Panc1 (cell line): ENCODE measurements around the gene MAP3K4. TPM values are rescaled to one million over a fixed set of nuclear protein-coding genes. Genes with fewer than 3 reads are reported as not detected.

Source experiments
- ATAC-seq: fragments of 200-7000 bp; cut with Tn5 transposase; 2 replicates; pipeline ENCODE4 v1.9.1; 2020; ENCODE audit warnings: mild to moderate bottlenecking, moderate library complexity
- BruUV-seq: library from RNA; stranded (reverse); fragments of 400-500 nt; replicated peaks from 2 replicates; lab custom pipeline; 2021; lab: Mats Ljungman, UMichigan
- CTCF ChIA-PET: fragments of 300-600 bp; sonication (Branson Sonifier 250); formaldehyde crosslinking; loops from one replicate; lab custom pipeline; 2022; ENCODE audit warnings: antibody characterized with exemption; lab: Charles Lee
- POLR2A ChIA-PET: fragments of 300-600 bp; sonication (Branson Sonifier 250); formaldehyde crosslinking; loops from one replicate; lab custom pipeline; 2022; ENCODE audit warnings: antibody characterized with exemption; lab: Charles Lee
- DNase-seq: peaks from one replicate; pipeline ENCODE4 v3.0.0-alpha.2; 2010; ENCODE audit warnings: low read depth, low spot score
- H3K27ac ChIP-seq: 2 replicates; pipeline ENCODE4 v1.5.1; 2011; ENCODE audit warnings: mild to moderate bottlenecking, low read length, inconsistent platforms
- H3K27me3 ChIP-seq: fragments of 200-500 bp; sonication (Bioruptor generic); 2 replicates; pipeline ENCODE4 v1.6.0; 2014; ENCODE audit warnings: low read length, inconsistent platforms; ENCODE audit not compliant: control insufficient read depth, insufficient read depth
- H3K36me3 ChIP-seq: fragments of 200-500 bp; sonication (Bioruptor generic); 2 replicates; pipeline ENCODE4 v1.5.1; 2014; ENCODE audit warnings: inconsistent platforms, mild to moderate bottlenecking, low read length, moderate library complexity; ENCODE audit not compliant: control insufficient read depth, insufficient read depth
- H3K4me1 ChIP-seq: 2 replicates; pipeline ENCODE4 v1.5.1; 2011; ENCODE audit warnings: inconsistent platforms, mild to moderate bottlenecking, low read length, moderate library complexity; ENCODE audit not compliant: control insufficient read depth, insufficient read depth
- H3K4me3 ChIP-seq, 2 experiments: 2 replicates each; pipeline ENCODE4 v1.5.1; 2011 to 2012; ENCODE audit warnings: low read depth in 2 of 2, low read length in 2 of 2, mild to moderate bottlenecking in 2 of 2, inconsistent platforms in 1 of 2, moderate library complexity in 1 of 2
- H3K9me3 ChIP-seq: fragments of 200-500 bp; sonication (Bioruptor generic); 2 replicates; pipeline ENCODE4 v1.5.1; 2014; ENCODE audit warnings: low read depth, mild to moderate bottlenecking, inconsistent platforms, low read length, moderate library complexity; ENCODE audit not compliant: control insufficient read depth, insufficient read depth
- POLR2AphosphoS5 ChIP-seq: IDR thresholded peaks from 2 replicates; pipeline ENCODE4 v1.6.1; 2012; ENCODE audit warnings: mild to moderate bottlenecking, low read depth, low read length, moderate library complexity
- SIN3A ChIP-seq: IDR thresholded peaks from 2 replicates; pipeline ENCODE4 v1.6.1; 2012; ENCODE audit warnings: low read depth, mild to moderate bottlenecking, low read length, moderate library complexity, borderline replicate concordance; ENCODE audit not compliant: insufficient read depth
- TCF7L2 ChIP-seq: IDR thresholded peaks from 2 replicates; pipeline ENCODE4 v1.6.1; 2011; ENCODE audit warnings: mild to moderate bottlenecking, low read depth, low read length, inconsistent platforms
- in situ Hi-C: cut with HindIII; loops from 2 replicates; pipeline ENCODE4 v1.10.0; 2016; ENCODE audit warnings: low sequenced_read_pairs, low pct_unique_long_range_greater_than_20kb
- intact Hi-C: fragments of 100-400 bp; cut with micrococcal nuclease; formaldehyde crosslinking; loops from one replicate; pipeline ENCODE4 v1.10.0; 2022; ENCODE audit not compliant: unreplicated experiment
- total RNA-seq: library from RNA; stranded (reverse); gene quantifications from one replicate; pipeline ENCODE4 v1.2.1, GENCODE V29; 2021; ENCODE audit not compliant: unreplicated experiment
- TF ChIP-seq, protein P1 (sequence below): fragments of 450-650 bp; IDR thresholded peaks from 2 replicates; pipeline ENCODE4 v1.5.1; 2017; ENCODE audit warnings: mild to moderate bottlenecking
- TF ChIP-seq, protein P2 (sequence below), 2 experiments: IDR thresholded peaks; 2 replicates each; pipeline ENCODE4 v1.6.1; 2011 to 2012; ENCODE audit warnings: low read depth in 2 of 2, control low read depth in 1 of 2, low read length in 1 of 2, mild to moderate bottlenecking in 1 of 2, moderate library complexity in 1 of 2; ENCODE audit not compliant: insufficient read depth in 1 of 2

Gene MAP3K4
- total RNA-seq, 1 experiment from 2014 or later: 49.3 TPM

DNA sequence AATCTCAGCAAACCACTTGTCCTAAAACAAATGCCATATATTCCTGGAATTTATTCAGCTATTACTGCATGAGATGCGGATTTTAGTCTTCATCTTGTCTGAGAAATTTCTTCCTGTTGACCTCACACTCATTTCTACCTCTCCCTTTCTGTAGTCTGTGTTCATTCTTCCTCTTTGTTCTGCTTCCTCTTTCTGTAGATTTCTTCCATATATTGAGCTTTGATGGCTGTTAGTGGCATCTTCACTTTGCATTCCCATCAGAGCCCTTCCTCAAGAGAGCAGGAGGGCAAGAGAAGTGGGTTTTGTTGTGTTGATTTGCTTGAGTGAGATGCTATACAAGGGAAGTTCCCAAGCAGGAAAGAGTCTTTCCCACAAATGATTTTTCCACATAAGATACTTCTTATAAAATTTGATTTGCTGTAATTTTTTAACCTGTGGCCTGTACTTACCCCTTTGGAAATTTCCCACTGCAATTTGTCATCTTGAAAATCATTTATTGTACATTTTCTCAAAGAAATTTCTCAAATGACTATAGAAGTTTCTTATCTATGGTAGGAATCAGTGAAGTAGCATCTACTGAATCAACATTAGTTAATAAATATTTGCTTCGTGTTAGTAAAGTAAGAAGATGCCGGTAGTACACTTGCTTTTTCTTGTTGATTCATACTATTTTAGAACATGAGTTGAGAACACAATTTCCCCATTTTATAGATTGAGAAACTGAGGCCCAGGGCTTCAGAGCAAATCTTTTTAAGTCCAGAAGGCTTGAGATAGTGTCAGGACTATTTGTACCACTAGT, 43.8 kb downstream of the MAP3K4 start:
- no TSS peak for BruUV-seq
- no peak for ATAC-seq
- H3K27ac ChIP-seq: no peak overlapping the region
- ChIA-PET CTCF (no interaction called here), POLR2A (no interaction called here)
- no peaks in the 10 kb centered on the region for H3K4me1 ChIP-seq
- H3K36me3 ChIP-seq: peaks cover 4% of the 10 kb centered on the region; the same call in 1 of the 2 replicates
- H3K27me3 ChIP-seq: no peaks in the 10 kb centered on the region
- H3K9me3 ChIP-seq: no peaks in the 10 kb centered on the region
- intact Hi-C loops: no loop called here
- in situ Hi-C loops: no loop called here
- no peak for TF ChIP-seq POLR2AphosphoS5
- no peak for TF ChIP-seq SIN3A
- TF ChIP-seq, protein P1, sequence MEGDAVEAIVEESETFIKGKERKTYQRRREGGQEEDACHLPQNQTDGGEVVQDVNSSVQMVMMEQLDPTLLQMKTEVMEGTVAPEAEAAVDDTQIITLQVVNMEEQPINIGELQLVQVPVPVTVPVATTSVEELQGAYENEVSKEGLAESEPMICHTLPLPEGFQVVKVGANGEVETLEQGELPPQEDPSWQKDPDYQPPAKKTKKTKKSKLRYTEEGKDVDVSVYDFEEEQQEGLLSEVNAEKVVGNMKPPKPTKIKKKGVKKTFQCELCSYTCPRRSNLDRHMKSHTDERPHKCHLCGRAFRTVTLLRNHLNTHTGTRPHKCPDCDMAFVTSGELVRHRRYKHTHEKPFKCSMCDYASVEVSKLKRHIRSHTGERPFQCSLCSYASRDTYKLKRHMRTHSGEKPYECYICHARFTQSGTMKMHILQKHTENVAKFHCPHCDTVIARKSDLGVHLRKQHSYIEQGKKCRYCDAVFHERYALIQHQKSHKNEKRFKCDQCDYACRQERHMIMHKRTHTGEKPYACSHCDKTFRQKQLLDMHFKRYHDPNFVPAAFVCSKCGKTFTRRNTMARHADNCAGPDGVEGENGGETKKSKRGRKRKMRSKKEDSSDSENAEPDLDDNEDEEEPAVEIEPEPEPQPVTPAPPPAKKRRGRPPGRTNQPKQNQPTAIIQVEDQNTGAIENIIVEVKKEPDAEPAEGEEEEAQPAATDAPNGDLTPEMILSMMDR: no peak
- TF ChIP-seq, protein P2, sequence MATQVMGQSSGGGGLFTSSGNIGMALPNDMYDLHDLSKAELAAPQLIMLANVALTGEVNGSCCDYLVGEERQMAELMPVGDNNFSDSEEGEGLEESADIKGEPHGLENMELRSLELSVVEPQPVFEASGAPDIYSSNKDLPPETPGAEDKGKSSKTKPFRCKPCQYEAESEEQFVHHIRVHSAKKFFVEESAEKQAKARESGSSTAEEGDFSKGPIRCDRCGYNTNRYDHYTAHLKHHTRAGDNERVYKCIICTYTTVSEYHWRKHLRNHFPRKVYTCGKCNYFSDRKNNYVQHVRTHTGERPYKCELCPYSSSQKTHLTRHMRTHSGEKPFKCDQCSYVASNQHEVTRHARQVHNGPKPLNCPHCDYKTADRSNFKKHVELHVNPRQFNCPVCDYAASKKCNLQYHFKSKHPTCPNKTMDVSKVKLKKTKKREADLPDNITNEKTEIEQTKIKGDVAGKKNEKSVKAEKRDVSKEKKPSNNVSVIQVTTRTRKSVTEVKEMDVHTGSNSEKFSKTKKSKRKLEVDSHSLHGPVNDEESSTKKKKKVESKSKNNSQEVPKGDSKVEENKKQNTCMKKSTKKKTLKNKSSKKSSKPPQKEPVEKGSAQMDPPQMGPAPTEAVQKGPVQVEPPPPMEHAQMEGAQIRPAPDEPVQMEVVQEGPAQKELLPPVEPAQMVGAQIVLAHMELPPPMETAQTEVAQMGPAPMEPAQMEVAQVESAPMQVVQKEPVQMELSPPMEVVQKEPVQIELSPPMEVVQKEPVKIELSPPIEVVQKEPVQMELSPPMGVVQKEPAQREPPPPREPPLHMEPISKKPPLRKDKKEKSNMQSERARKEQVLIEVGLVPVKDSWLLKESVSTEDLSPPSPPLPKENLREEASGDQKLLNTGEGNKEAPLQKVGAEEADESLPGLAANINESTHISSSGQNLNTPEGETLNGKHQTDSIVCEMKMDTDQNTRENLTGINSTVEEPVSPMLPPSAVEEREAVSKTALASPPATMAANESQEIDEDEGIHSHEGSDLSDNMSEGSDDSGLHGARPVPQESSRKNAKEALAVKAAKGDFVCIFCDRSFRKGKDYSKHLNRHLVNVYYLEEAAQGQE (IDR thresholded peaks at IDR 0.05; ENCODE audit: insufficient read depth in 1 of 2, low read depth in 2 of 2, low read length in 1 of 2): no peak
- no peak for TF ChIP-seq TCF7L2
- no peak for DNase-seq
- H3K4me3 ChIP-seq: no peak overlapping the region

DNA sequence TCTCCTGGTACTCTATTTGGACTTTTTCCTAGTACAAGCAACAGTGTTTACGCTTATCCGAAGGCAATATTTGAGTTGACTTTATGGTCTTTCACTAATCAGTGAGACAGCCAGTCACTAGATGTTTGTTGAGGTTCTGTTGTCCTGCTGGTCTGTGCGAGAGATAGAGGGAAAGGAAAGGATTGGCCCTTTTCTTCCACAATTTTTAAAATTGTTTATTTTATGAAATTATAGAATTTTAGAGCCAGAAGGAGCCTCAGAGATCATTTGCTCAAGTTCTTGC, 44.4 kb downstream of the MAP3K4 start:
- in situ Hi-C loops: no loop called here
- H3K9me3 ChIP-seq: no peaks in the 10 kb centered on the region
- no peak overlapping the region for H3K4me3 ChIP-seq
- CTCF ChIA-PET: no interaction called here
- intact Hi-C loops: no loop called here
- no peaks in the 10 kb centered on the region for H3K4me1 ChIP-seq
- ATAC-seq: no peak
- TF ChIP-seq, protein P2 (IDR thresholded peaks at IDR 0.05; ENCODE audit: insufficient read depth in 1 of 2, low read depth in 2 of 2, low read length in 1 of 2): no peak
- TF ChIP-seq POLR2AphosphoS5 (no peak), TCF7L2 (no peak), SIN3A (no peak)
- no peak overlapping the region for H3K27ac ChIP-seq
- POLR2A ChIA-PET: no interaction called here
- BruUV-seq: no TSS peak
- peaks cover 4% of the 10 kb centered on the region; the same call in 1 of the 2 replicates for H3K36me3 ChIP-seq
- no peak for DNase-seq
- no peaks in the 10 kb centered on the region for H3K27me3 ChIP-seq
